ENCODE data around the gene CRAT.
A peak's percentile ranks its signal among the peaks of the same experiment; 100 is the strongest.

The CRAT gene

GRCh38 chr9:129105857-129106694 is 4.5 kb downstream of the CRAT start:
- DNase-seq (ENCODE audit: insufficient read length) (no peak), FAIRE-seq (no peak)
- TF ChIP-seq POLR2A (IDR thresholded peaks at IDR 0.05; ENCODE audit: low read depth, low read length) (no peak), POLR2AphosphoS5 (IDR thresholded peaks at IDR 0.05; ENCODE audit: low read depth, low read length) (no peak), TAF1 (IDR thresholded peaks at IDR 0.05; ENCODE audit: borderline replicate concordance, low read depth, low read length) (no peak)

- no peak for DNase-seq (ENCODE audit: insufficient read length)
- no peak for TF ChIP-seq POLR2A (IDR thresholded peaks at IDR 0.05; ENCODE audit: low read depth, low read length)
- TF ChIP-seq POLR2AphosphoS5 (IDR thresholded peaks at IDR 0.05; ENCODE audit: low read depth, low read length), result no peak
- no peak for TF ChIP-seq TAF1 (IDR thresholded peaks at IDR 0.05; ENCODE audit: borderline replicate concordance, low read depth, low read length)
- no peak for FAIRE-seq
Measured at GRCh38 chr9:129104051-129104450, 6.5 kb downstream of the CRAT start.

DNA sequence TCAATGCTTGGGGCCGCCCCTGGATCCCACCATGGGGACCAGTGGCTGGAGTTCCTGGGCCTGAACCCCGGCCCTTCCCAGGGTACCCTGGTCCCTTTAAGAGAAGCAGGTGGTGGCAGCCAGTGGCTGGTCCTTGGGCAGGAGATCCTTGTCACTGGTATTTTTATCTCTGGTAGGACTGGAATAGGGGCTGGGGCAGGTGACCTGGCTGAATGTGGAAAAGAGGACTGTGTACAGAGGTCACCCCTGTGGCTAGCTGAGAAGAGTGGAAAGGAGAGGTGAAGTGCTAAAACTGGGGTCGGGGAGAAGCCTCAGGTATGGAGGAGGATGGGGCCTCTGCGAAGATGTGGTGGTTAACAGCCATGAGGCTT is 7.0 kb downstream of the CRAT start:
- DNase-seq (ENCODE audit: insufficient read length) (no peak), FAIRE-seq (no peak)
- TF ChIP-seq POLR2A (IDR thresholded peaks at IDR 0.05; ENCODE audit: low read depth, low read length), result no peak
- TF ChIP-seq TAF1 (IDR thresholded peaks at IDR 0.05; ENCODE audit: borderline replicate concordance, low read depth, low read length), result no peak

- no peak for TF ChIP-seq POLR2AphosphoS5 (IDR thresholded peaks at IDR 0.05; ENCODE audit: low read depth, low read length)
- DNase-seq (ENCODE audit: insufficient read length), result peak; percentile 70
- peak; percentile 67 for FAIRE-seq
Measured at GRCh38 chr9:129102791-129103594, 7.6 kb downstream of the CRAT start.

DNA sequence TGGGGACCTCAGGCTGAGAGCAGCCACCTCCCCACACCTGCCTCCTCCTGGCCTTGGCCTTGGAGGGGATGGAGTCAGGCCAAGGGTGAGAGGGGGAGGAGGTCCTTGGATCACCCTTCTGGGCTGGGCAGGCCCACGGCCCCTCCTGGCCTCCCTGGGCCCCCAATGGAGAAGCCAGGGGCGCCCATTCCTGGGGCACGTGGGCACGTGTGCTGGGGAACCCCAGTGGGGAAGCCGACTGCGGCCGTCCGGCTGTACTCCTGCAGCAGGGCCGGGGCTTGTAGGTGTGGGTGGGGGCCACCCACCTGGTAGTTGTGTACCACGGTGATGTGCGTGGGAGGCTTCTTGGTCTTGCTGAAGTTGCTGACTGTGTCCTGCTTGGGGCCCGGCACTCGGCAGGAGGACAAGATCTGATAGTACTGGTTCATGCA is 8.5 kb downstream of the CRAT start:
- FAIRE-seq (peak; percentile 65), DNase-seq (ENCODE audit: insufficient read length) (no peak)
- TF ChIP-seq POLR2A (IDR thresholded peaks at IDR 0.05; ENCODE audit: low read depth, low read length), result no peak

- FAIRE-seq (no peak), DNase-seq (ENCODE audit: insufficient read length) (no peak)
- TF ChIP-seq POLR2A (IDR thresholded peaks at IDR 0.05; ENCODE audit: low read depth, low read length) (no peak), TAF1 (IDR thresholded peaks at IDR 0.05; ENCODE audit: borderline replicate concordance, low read depth, low read length) (no peak)
Measured at GRCh38 chr9:129101279-129101678, 9.3 kb downstream of the CRAT start.

- FAIRE-seq (no peak), DNase-seq (ENCODE audit: insufficient read length) (no peak)
- TF ChIP-seq POLR2A (IDR thresholded peaks at IDR 0.05; ENCODE audit: low read depth, low read length), result no peak
- TF ChIP-seq POLR2AphosphoS5 (IDR thresholded peaks at IDR 0.05; ENCODE audit: low read depth, low read length), result no peak
- TF ChIP-seq TAF1 (IDR thresholded peaks at IDR 0.05; ENCODE audit: borderline replicate concordance, low read depth, low read length), result no peak
Measured at GRCh38 chr9:129100383-129101169, 10.0 kb downstream of the CRAT start.

DNA sequence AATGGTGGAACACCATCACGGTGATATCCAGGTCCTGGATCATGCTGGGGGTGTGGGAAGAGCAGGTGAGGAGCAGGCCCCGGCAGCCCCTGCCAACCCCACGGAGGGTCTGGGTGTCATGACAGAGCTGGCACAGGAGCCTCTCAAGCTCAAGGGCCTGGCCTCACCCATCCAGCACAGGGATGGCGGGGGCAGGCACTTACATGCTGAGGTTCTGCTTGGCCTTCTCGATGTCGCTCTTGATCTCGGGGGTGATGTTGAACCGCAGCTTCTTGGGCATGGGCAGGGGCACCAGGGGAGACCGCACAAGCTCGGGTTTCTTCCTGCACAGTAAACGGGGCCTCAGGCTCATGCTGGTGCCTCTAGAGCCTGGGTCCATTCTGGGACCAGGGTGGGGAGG is 12.3 kb downstream of the CRAT start:
- DNase-seq (ENCODE audit: insufficient read length) (no peak), FAIRE-seq (no peak)
- TF ChIP-seq POLR2A (IDR thresholded peaks at IDR 0.05; ENCODE audit: low read depth, low read length) (no peak), POLR2AphosphoS5 (IDR thresholded peaks at IDR 0.05; ENCODE audit: low read depth, low read length) (no peak), TAF1 (IDR thresholded peaks at IDR 0.05; ENCODE audit: borderline replicate concordance, low read depth, low read length) (no peak)

- TF ChIP-seq POLR2A (IDR thresholded peaks at IDR 0.05; ENCODE audit: low read depth, low read length), result no peak
- no peak for TF ChIP-seq POLR2AphosphoS5 (IDR thresholded peaks at IDR 0.05; ENCODE audit: low read depth, low read length)
- no peak for TF ChIP-seq TAF1 (IDR thresholded peaks at IDR 0.05; ENCODE audit: borderline replicate concordance, low read depth, low read length)
- FAIRE-seq, result no peak
Measured at GRCh38 chr9:129097671-129098306, 12.8 kb downstream of the CRAT start.

DNA sequence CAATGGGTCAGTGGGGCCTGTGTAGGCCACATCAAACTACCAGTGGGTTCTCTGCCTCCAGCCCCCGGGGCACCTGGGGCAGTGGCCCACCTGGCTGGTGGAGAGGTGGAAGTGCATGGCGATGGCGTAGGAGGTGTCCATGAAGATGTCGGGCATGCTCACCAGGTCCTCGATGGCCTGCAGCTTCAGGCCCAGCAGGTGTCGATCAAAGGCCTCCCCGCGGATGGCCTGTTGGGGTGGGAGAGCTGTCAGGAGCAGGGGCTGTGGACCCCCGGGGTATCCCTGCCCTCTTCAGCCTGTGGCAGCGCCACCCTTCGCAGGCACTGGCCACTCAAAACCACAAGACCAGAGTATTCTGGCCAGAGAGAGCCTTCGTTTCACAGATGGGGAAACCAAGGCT is 14.7 kb downstream of the CRAT start:
- FAIRE-seq (no peak), DNase-seq (ENCODE audit: insufficient read length) (no peak)
- TF ChIP-seq POLR2A (IDR thresholded peaks at IDR 0.05; ENCODE audit: low read depth, low read length), result no peak
- no peak for TF ChIP-seq TAF1 (IDR thresholded peaks at IDR 0.05; ENCODE audit: borderline replicate concordance, low read depth, low read length)

More at GRCh38 chr9:129097671-129098306, 12.8 kb downstream of the CRAT start:
- no peak for DNase-seq (ENCODE audit: insufficient read length)

DNA sequence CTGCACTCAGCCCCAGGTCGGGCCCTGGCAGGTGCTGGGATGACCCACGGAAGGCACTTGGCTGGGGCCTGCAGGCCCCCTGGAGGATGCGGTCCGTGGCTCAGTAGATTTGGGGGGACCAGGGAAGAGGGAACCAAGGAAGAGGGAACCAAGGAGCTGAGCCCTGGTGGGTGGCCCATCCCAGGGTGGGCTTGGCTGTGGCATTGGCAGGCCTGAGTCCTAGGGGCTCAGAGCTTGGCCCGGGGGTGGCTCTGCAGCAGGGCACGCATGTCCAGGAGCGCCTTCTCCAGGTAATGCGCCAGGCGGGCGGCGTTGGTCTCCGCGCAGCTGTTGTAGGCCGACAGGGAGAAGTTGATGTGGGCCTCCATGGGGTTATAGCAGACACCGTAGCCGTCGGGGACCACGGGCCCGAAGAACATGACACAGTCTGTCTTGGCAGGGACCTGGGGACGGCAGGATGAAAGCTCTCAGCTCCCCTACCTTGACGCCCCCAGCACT is 15.4 kb downstream of the CRAT start:
- DNase-seq (ENCODE audit: insufficient read length) (no peak), FAIRE-seq (no peak)
- TF ChIP-seq TAF1 (IDR thresholded peaks at IDR 0.05; ENCODE audit: borderline replicate concordance, low read depth, low read length) (no peak), POLR2A (IDR thresholded peaks at IDR 0.05; ENCODE audit: low read depth, low read length) (no peak), POLR2AphosphoS5 (IDR thresholded peaks at IDR 0.05; ENCODE audit: low read depth, low read length) (no peak)

All from GM12892 (cell line).